ENCODE results near the gene ZNF883. TPM values are rescaled to one million over a fixed set of nuclear protein-coding genes. Genes with fewer than 3 reads are reported as not detected.
"Not testable (repeated sequence)": the region's sequence is repeated elsewhere in the genome, so short reads cannot be mapped to it uniquely, and the experiment has no call there.

The ZNF883 gene
- total RNA-seq (2.8 and 5.7 TPM in 2 replicates), polyA plus RNA-seq (3.4 and 4.1 TPM in 2 replicates)

DNA sequence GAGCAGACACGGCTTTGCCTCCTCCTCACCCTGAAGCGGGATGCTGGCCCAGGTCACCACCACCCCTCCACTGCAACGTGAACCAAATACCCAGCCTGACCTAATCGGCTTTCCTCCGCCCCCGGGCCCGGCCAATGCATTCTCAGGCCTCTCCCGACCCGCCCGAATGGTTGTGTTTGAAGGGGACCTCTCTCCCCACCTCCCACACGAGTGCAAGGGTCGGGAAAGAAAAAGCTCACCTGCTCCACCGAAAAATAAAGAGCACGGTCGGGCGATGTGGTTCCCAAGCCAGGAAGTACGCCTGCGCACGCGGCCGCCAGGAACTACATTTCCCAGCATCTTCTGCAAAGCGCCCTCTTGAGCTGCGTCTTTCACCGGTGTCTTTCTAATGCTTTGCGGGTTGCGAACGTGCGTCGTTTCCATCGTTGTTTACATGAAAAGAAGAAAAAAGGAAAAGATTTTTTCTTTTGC is at the start of gene ZNF883:
Gene ZNF883 (minus strand): TSS at position 282 of the 471 bp plus-strand sequence.
- peak within 1 kb of the TSS; percentile 96 for H2AFZ ChIP-seq
- no peaks in the 10 kb centered on the region for H4K20me1 ChIP-seq (ENCODE audit: insufficient read depth, poor library complexity, severe bottlenecking)
- H3K79me2 ChIP-seq: no peaks in the 10 kb centered on the region
- H3K36me3 ChIP-seq (replicated peaks; ENCODE audit: insufficient read depth, low read depth): no peaks in the 10 kb centered on the region
- no peak within 1 kb of the TSS for H3K27ac ChIP-seq
- no peak for TF ChIP-seq EZH2 (IDR thresholded peaks at IDR 0.05; ENCODE audit: borderline replicate concordance)
- no peak for TF ChIP-seq EZH2phosphoT487 (IDR thresholded peaks at IDR 0.05; ENCODE audit: low read depth, severe bottlenecking, unreplicated experiment)
- TF ChIP-seq, protein P1, sequence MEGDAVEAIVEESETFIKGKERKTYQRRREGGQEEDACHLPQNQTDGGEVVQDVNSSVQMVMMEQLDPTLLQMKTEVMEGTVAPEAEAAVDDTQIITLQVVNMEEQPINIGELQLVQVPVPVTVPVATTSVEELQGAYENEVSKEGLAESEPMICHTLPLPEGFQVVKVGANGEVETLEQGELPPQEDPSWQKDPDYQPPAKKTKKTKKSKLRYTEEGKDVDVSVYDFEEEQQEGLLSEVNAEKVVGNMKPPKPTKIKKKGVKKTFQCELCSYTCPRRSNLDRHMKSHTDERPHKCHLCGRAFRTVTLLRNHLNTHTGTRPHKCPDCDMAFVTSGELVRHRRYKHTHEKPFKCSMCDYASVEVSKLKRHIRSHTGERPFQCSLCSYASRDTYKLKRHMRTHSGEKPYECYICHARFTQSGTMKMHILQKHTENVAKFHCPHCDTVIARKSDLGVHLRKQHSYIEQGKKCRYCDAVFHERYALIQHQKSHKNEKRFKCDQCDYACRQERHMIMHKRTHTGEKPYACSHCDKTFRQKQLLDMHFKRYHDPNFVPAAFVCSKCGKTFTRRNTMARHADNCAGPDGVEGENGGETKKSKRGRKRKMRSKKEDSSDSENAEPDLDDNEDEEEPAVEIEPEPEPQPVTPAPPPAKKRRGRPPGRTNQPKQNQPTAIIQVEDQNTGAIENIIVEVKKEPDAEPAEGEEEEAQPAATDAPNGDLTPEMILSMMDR (IDR thresholded peaks at IDR 0.05; ENCODE audit: poor library complexity): no peak
- no peaks in the 10 kb centered on the region for H3K4me1 ChIP-seq (ENCODE audit: insufficient read depth)
- H3K4me3 ChIP-seq: peak within 1 kb of the TSS; percentile 67
- H3K4me2 ChIP-seq: peak within 1 kb of the TSS; percentile 76
- no peaks in the 10 kb centered on the region for H3K9me2 ChIP-seq (replicated peaks; ENCODE audit: insufficient read depth)
- H3K27me3 ChIP-seq: no peaks in the 10 kb centered on the region
- no peaks in the 10 kb centered on the region for H3K9me3 ChIP-seq (ENCODE audit: low read depth)
- WGBS (ENCODE audit: low lambda C conversion rate, missing lambda C conversion rate): 25% methylated on average over 29 of the region's 30 CpGs
- peak; percentile 72 for DNase-seq (ENCODE audit: low spot score)

DNA sequence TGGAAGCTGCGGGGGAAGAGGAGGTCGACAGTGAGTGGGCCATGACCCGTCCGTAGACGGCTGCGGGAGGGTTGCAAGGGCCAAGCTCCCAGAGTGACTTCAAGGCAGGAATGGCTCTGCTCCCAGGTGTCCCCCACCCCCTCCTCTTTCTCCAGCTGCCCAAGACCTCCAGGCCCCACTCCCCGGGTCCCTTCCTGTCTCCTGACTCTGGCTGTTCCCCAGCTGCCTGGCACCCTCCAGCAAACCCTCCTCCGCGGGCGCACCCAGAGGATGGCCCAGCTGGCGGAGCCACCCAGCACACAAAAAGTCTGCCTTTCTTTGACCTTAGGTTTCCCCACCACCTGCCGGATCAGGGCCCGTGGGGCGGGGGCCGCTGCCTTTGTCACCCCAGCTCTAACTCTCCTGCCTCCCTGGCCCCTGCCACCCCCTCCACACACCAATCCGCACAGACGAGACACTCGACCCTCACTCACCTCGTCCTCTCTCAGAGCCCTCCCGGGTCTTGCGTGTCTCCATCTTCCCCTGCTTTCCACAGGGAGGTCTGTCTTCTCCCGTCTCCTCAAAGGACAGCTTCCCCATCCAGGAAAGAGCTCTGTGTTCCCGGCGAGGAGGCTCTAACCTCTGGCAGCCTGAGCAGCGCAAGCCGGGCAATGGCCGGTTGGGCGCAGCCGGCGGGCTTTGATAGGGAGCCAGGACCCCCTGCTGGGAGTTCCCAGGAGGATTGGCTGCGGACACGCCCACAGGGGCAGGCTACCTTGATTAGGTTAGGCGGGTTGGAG is 49.3 kb upstream of the ZNF883 start:
- WGBS (ENCODE audit: low lambda C conversion rate, missing lambda C conversion rate): 60% methylated on average over 22 of the region's 33 CpGs
- not testable (repeated sequence) for H3K27ac ChIP-seq; H3K4me1 ChIP-seq (ENCODE audit: insufficient read depth); H3K9me2 ChIP-seq (replicated peaks; ENCODE audit: insufficient read depth); H3K79me2 ChIP-seq; H4K20me1 ChIP-seq (ENCODE audit: insufficient read depth, poor library complexity, severe bottlenecking); H3K9me3 ChIP-seq (ENCODE audit: low read depth); H3K36me3 ChIP-seq (replicated peaks; ENCODE audit: insufficient read depth, low read depth); H2AFZ ChIP-seq; H3K4me2 ChIP-seq; H3K27me3 ChIP-seq; H3K4me3 ChIP-seq
- DNase-seq (ENCODE audit: low spot score): peak; percentile 4

DNA sequence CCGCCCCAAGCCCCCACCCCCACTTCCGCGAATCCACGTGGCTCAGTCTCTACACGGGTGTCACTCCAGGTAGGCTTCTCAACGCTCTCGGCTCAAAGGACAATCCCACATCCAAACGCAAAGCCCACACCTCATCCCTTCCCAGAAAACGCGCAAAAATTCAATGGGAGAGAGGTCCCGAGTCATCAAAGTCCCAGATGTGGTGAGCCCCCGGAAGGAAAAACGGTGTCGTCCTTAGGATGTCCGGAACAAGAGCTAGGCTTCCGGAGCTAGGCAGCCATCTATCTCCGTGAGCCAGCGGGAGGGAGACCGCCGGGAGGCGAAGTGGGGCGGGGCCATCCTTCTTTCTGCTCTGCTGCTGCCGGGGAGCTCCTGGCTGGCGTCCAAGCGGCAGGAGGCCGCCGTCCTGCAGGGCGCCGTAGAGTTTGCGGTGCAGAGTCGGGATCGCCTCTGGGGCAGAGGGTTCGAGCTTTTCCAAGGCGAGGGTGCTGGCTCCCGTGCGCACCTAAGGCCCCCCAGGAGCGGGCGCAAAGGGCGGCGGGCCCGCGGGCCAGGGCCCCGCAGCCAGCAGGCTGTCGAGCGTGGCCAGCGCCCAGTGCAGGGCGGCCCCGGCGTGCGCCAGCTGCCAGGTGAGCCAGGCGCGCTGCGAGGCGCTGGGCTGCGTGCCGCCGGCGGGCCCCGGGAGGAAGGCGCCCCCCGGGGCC is 47.7 kb upstream of the ZNF883 start:
- WGBS (ENCODE audit: low lambda C conversion rate, missing lambda C conversion rate): 41% methylated on average over 50 of the region's 61 CpGs
- H3K79me2 ChIP-seq: peaks cover 12% of the 10 kb centered on the region
- H3K9me2 ChIP-seq (replicated peaks; ENCODE audit: insufficient read depth); H3K36me3 ChIP-seq (replicated peaks; ENCODE audit: insufficient read depth, low read depth); DNase-seq (ENCODE audit: low spot score); H4K20me1 ChIP-seq (ENCODE audit: insufficient read depth, poor library complexity, severe bottlenecking); H3K4me1 ChIP-seq (ENCODE audit: insufficient read depth); H3K27ac ChIP-seq; H3K9me3 ChIP-seq (ENCODE audit: low read depth); H2AFZ ChIP-seq; H3K4me3 ChIP-seq; H3K27me3 ChIP-seq: not testable (repeated sequence)
- H3K4me2 ChIP-seq: peak overlapping the region; percentile 66

- H3K9me3 ChIP-seq (ENCODE audit: low read depth): peaks cover 15% of the 10 kb centered on the region
- H3K36me3 ChIP-seq (replicated peaks; ENCODE audit: insufficient read depth, low read depth): no peaks in the 10 kb centered on the region
- peaks cover 4% of the 10 kb centered on the region for H3K27me3 ChIP-seq
- WGBS (ENCODE audit: low lambda C conversion rate, missing lambda C conversion rate): 87% methylated on average over 5 of the region's 5 CpGs
- DNase-seq (ENCODE audit: low spot score): no peak
- peak overlapping the region; percentile 83 for H3K4me2 ChIP-seq
- peak overlapping the region; percentile 85 for H3K27ac ChIP-seq
- H3K4me1 ChIP-seq (ENCODE audit: insufficient read depth): no peaks in the 10 kb centered on the region
- no peaks in the 10 kb centered on the region for H4K20me1 ChIP-seq (ENCODE audit: insufficient read depth, poor library complexity, severe bottlenecking)
- peak overlapping the region; percentile 96 for H2AFZ ChIP-seq
- H3K79me2 ChIP-seq: peaks cover 26% of the 10 kb centered on the region
- TF ChIP-seq EZH2 (IDR thresholded peaks at IDR 0.05; ENCODE audit: borderline replicate concordance) (no peak), EZH2phosphoT487 (IDR thresholded peaks at IDR 0.05; ENCODE audit: low read depth, severe bottlenecking, unreplicated experiment) (no peak)
- TF ChIP-seq, protein P1 (IDR thresholded peaks at IDR 0.05; ENCODE audit: poor library complexity): no peak
- peak overlapping the region; percentile 59 for H3K4me3 ChIP-seq
- H3K9me2 ChIP-seq (replicated peaks; ENCODE audit: insufficient read depth): no peaks in the 10 kb centered on the region
Observed at GRCh38 chr9:113057193-113057592, 45.2 kb upstream of the ZNF883 start.
